ENCODE measurements around the gene ERMP1.

The ERMP1 gene

GRCh38 chr9:5735072-5735471, 97.8 kb downstream of the ERMP1 start:
- no peak for DNase-seq (ENCODE audit: low read depth in 1 of 2, low spot score in 1 of 2)
- in situ Hi-C loops (cut with HindIII; ENCODE audit: low pct_unique_long_range_greater_than_20kb, low sequenced_read_pairs), result no loop called here
- TF ChIP-seq JUND (IDR thresholded peaks at IDR 0.05; ENCODE audit: low read depth), result no peak
